Ishikawa (cell line): ENCODE data around the gene DGKG.

ENCODE experiments used
- NFIC ChIP-seq: IDR thresholded peaks from 2 replicates; pipeline ENCODE4 v1.6.1; 2012
- RAD21 ChIP-seq: IDR thresholded peaks from 2 replicates; pipeline ENCODE4 v1.6.1; 2012; ENCODE audit warnings: low read depth

DNA sequence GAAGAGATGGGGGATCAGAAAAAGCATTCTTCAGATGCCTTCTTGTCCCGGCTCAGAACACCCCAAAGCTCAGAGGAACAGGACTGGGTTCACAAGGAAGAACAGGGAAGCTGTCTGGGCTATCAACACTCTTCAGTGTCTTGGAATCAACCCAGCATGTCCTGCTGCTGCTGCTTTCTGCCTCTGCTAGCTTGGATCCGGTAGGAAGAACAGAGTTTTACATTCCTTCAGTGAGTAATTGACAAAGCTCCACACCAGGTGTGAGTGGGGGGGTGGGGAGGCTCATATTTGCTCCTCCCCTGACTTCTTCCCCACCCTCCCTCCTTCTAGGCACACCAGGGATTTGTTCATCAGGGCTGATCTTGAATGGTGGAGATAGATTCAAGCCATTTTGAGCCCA lies 240.1 kb downstream of the DGKG start:
- TF ChIP-seq RAD21 (no peak), NFIC (no peak)
